Loucy (cell line): ENCODE measurements around the gene ATP6V0D1.

Experiments used
- H2AFZ ChIP-seq: fragments of 200-600 bp; sonication (generic); 2 replicates; pipeline ENCODE4 v1.6.0; 2016; ENCODE audit warnings: antibody characterized with exemption, mild to moderate bottlenecking, low read length, moderate library complexity
- H3F3A ChIP-seq: fragments of 200-600 bp; 2 replicates; pipeline ENCODE4 v1.6.0; 2016; ENCODE audit warnings: antibody characterized with exemption, low read depth, mild to moderate bottlenecking
- H3K27me3 ChIP-seq: fragments of 200-600 bp; sonication (generic); 2 replicates; pipeline ENCODE4 v1.6.1; 2014; ENCODE audit warnings: low read length, mild to moderate bottlenecking; ENCODE audit not compliant: insufficient read depth, poor library complexity, severe bottlenecking
- H3K36me3 ChIP-seq: fragments of 200-600 bp; sonication (generic); 2 replicates; pipeline ENCODE4 v1.6.1; 2016; ENCODE audit warnings: low read length; ENCODE audit not compliant: insufficient read depth
- H3K4me1 ChIP-seq: fragments of 200-600 bp; sonication (generic); 2 replicates; pipeline ENCODE4 v1.5.1; 2014; ENCODE audit warnings: low read length, mild to moderate bottlenecking; ENCODE audit not compliant: insufficient read depth, poor library complexity, severe bottlenecking
- H3K4me2 ChIP-seq: fragments of 200-600 bp; sonication (generic); 2 replicates; pipeline ENCODE4 v1.6.0; 2014; ENCODE audit warnings: antibody characterized with exemption, low read length, low read depth, mild to moderate bottlenecking; ENCODE audit not compliant: poor library complexity, severe bottlenecking
- H3K4me3 ChIP-seq: fragments of 200-600 bp; sonication (generic); 2 replicates; pipeline ENCODE4 v1.5.1; 2014; ENCODE audit warnings: low read length, mild to moderate bottlenecking, mixed read lengths; ENCODE audit not compliant: poor library complexity, severe bottlenecking
- H3K79me2 ChIP-seq: fragments of 200-600 bp; sonication (generic); 2 replicates; pipeline ENCODE4 v1.6.1; 2014; ENCODE audit warnings: low read length; ENCODE audit not compliant: insufficient read depth
- H3K9ac ChIP-seq: fragments of 200-600 bp; sonication (generic); 2 replicates; pipeline ENCODE4 v1.6.0; 2014; ENCODE audit warnings: mild to moderate bottlenecking, low read depth, low read length, moderate library complexity; ENCODE audit not compliant: poor library complexity, severe bottlenecking
- H3K9me2 ChIP-seq: fragments of 200-600 bp; sonication (generic); replicated peaks from 2 replicates; pipeline ENCODE4 v1.6.1; 2016; ENCODE audit warnings: low read depth, low read length, mixed read lengths
- H3K9me3 ChIP-seq: fragments of 200-600 bp; sonication (generic); 2 replicates; pipeline ENCODE4 v1.6.1; 2014; ENCODE audit warnings: mild to moderate bottlenecking, antibody characterized with exemption, low read length, low read depth; ENCODE audit not compliant: insufficient read depth
- H4K20me1 ChIP-seq: fragments of 200-600 bp; sonication (generic); 2 replicates; pipeline ENCODE4 v1.6.0; 2014; ENCODE audit warnings: antibody characterized with exemption, low read length, mild to moderate bottlenecking; ENCODE audit not compliant: insufficient read depth, poor library complexity, severe bottlenecking
- CTCF ChIP-seq: fragments of 200-600 bp; sonication (generic); conservative IDR thresholded peaks from 2 replicates; pipeline ENCODE4 v1.5.1; 2014; ENCODE audit warnings: mild to moderate bottlenecking, antibody characterized with exemption, low read length
- EZH2phosphoT487 ChIP-seq: fragments of 200-600 bp; IDR thresholded peaks from 2 replicates; pipeline ENCODE4 v1.6.1; 2018; ENCODE audit warnings: antibody characterized with exemption, mild to moderate bottlenecking, moderate library complexity, borderline replicate concordance

Gene ATP6V0D1

GRCh38 chr16:67412294-67412693, 68.7 kb downstream of the ATP6V0D1 start:
- H3K4me1 ChIP-seq = no peaks in the 10 kb centered on the region
- no peak for TF ChIP-seq EZH2phosphoT487
- no peak for TF ChIP-seq CTCF
- H3K9me2 ChIP-seq = no peaks in the 10 kb centered on the region
- no peaks in the 10 kb centered on the region for H3K79me2 ChIP-seq
- H3K4me2 ChIP-seq = no peak overlapping the region
- H4K20me1 ChIP-seq = no peaks in the 10 kb centered on the region
- H3F3A ChIP-seq = no peaks in the 10 kb centered on the region
- no peaks in the 10 kb centered on the region for H3K9me3 ChIP-seq
- no peak overlapping the region for H3K4me3 ChIP-seq
- no peak overlapping the region for H2AFZ ChIP-seq
- H3K36me3 ChIP-seq = no peaks in the 10 kb centered on the region
- no peaks in the 10 kb centered on the region for H3K27me3 ChIP-seq
- H3K9ac ChIP-seq = no peak overlapping the region

GRCh38 chr16:67411339-67411738, 69.6 kb downstream of the ATP6V0D1 start:
- Histone ChIP-seq H3K4me2 (no peak overlapping the region), H3K36me3 (no peaks in the 10 kb centered on the region), H3F3A (no peaks in the 10 kb centered on the region), H3K9me3 (no peaks in the 10 kb centered on the region), H3K27me3 (no peaks in the 10 kb centered on the region), H2AFZ (no peak overlapping the region), H3K79me2 (no peaks in the 10 kb centered on the region), H3K9ac (no peak overlapping the region), H3K4me1 (no peaks in the 10 kb centered on the region), H3K9me2 (no peaks in the 10 kb centered on the region), H3K4me3 (no peak overlapping the region), H4K20me1 (no peaks in the 10 kb centered on the region)
- TF ChIP-seq CTCF (no peak), EZH2phosphoT487 (no peak)

- H3K9me3 ChIP-seq = no peaks in the 10 kb centered on the region
- no peaks in the 10 kb centered on the region for H3K9me2 ChIP-seq
- no peaks in the 10 kb centered on the region for H4K20me1 ChIP-seq
- H3K4me1 ChIP-seq = no peaks in the 10 kb centered on the region
- no peak overlapping the region for H3K4me3 ChIP-seq
- no peak overlapping the region for H3K9ac ChIP-seq
- H3F3A ChIP-seq = no peaks in the 10 kb centered on the region
- no peak overlapping the region for H2AFZ ChIP-seq
- no peaks in the 10 kb centered on the region for H3K79me2 ChIP-seq
- no peak for TF ChIP-seq EZH2phosphoT487
- no peak for TF ChIP-seq CTCF
- H3K27me3 ChIP-seq = no peaks in the 10 kb centered on the region
- H3K36me3 ChIP-seq = no peaks in the 10 kb centered on the region
- no peak overlapping the region for H3K4me2 ChIP-seq
Measured at GRCh38 chr16:67409631-67410030, 71.3 kb downstream of the ATP6V0D1 start.
